Panc1 (cell line): Measurements from ENCODE around the gene TCF7. TPM values are rescaled to one million over a fixed set of nuclear protein-coding genes. Genes with fewer than 3 reads are reported as not detected.

Experiments used
- ATAC-seq: fragments of 200-7000 bp; cut with Tn5 transposase; 2 replicates; pipeline ENCODE4 v1.9.1; 2020; ENCODE audit warnings: mild to moderate bottlenecking, moderate library complexity
- BruUV-seq: library from RNA; stranded (reverse); fragments of 400-500 nt; replicated peaks from 2 replicates; lab custom pipeline; 2021; lab: Mats Ljungman, UMichigan
- CTCF ChIA-PET: fragments of 300-600 bp; sonication (Branson Sonifier 250); formaldehyde crosslinking; loops from one replicate; lab custom pipeline; 2022; ENCODE audit warnings: antibody characterized with exemption; lab: Charles Lee
- POLR2A ChIA-PET: fragments of 300-600 bp; sonication (Branson Sonifier 250); formaldehyde crosslinking; loops from one replicate; lab custom pipeline; 2022; ENCODE audit warnings: antibody characterized with exemption; lab: Charles Lee
- DNase-seq: peaks from one replicate; pipeline ENCODE4 v3.0.0-alpha.2; 2010; ENCODE audit warnings: low read depth, low spot score
- H3K27ac ChIP-seq: 2 replicates; pipeline ENCODE4 v1.5.1; 2011; ENCODE audit warnings: mild to moderate bottlenecking, low read length, inconsistent platforms
- H3K27me3 ChIP-seq: fragments of 200-500 bp; sonication (Bioruptor generic); 2 replicates; pipeline ENCODE4 v1.6.0; 2014; ENCODE audit warnings: low read length, inconsistent platforms; ENCODE audit not compliant: control insufficient read depth, insufficient read depth
- H3K36me3 ChIP-seq: fragments of 200-500 bp; sonication (Bioruptor generic); 2 replicates; pipeline ENCODE4 v1.5.1; 2014; ENCODE audit warnings: inconsistent platforms, mild to moderate bottlenecking, low read length, moderate library complexity; ENCODE audit not compliant: control insufficient read depth, insufficient read depth
- H3K4me1 ChIP-seq: 2 replicates; pipeline ENCODE4 v1.5.1; 2011; ENCODE audit warnings: inconsistent platforms, mild to moderate bottlenecking, low read length, moderate library complexity; ENCODE audit not compliant: control insufficient read depth, insufficient read depth
- H3K4me3 ChIP-seq, 2 experiments: 2 replicates each; pipeline ENCODE4 v1.5.1; 2011 to 2012; ENCODE audit warnings: low read depth in 2 of 2, low read length in 2 of 2, mild to moderate bottlenecking in 2 of 2, inconsistent platforms in 1 of 2, moderate library complexity in 1 of 2
- H3K9me3 ChIP-seq: fragments of 200-500 bp; sonication (Bioruptor generic); 2 replicates; pipeline ENCODE4 v1.5.1; 2014; ENCODE audit warnings: low read depth, mild to moderate bottlenecking, inconsistent platforms, low read length, moderate library complexity; ENCODE audit not compliant: control insufficient read depth, insufficient read depth
- POLR2AphosphoS5 ChIP-seq: IDR thresholded peaks from 2 replicates; pipeline ENCODE4 v1.6.1; 2012; ENCODE audit warnings: mild to moderate bottlenecking, low read depth, low read length, moderate library complexity
- SIN3A ChIP-seq: IDR thresholded peaks from 2 replicates; pipeline ENCODE4 v1.6.1; 2012; ENCODE audit warnings: low read depth, mild to moderate bottlenecking, low read length, moderate library complexity, borderline replicate concordance; ENCODE audit not compliant: insufficient read depth
- TCF7L2 ChIP-seq: IDR thresholded peaks from 2 replicates; pipeline ENCODE4 v1.6.1; 2011; ENCODE audit warnings: mild to moderate bottlenecking, low read depth, low read length, inconsistent platforms
- in situ Hi-C: cut with HindIII; loops from 2 replicates; pipeline ENCODE4 v1.10.0; 2016; ENCODE audit warnings: low sequenced_read_pairs, low pct_unique_long_range_greater_than_20kb
- intact Hi-C: fragments of 100-400 bp; cut with micrococcal nuclease; formaldehyde crosslinking; loops from one replicate; pipeline ENCODE4 v1.10.0; 2022; ENCODE audit not compliant: unreplicated experiment
- total RNA-seq: library from RNA; stranded (reverse); gene quantifications from one replicate; pipeline ENCODE4 v1.2.1, GENCODE V29; 2021; ENCODE audit not compliant: unreplicated experiment
- TF ChIP-seq, protein P1 (sequence below), 2 experiments: IDR thresholded peaks; 2 replicates each; pipeline ENCODE4 v1.6.1; 2011 to 2012; ENCODE audit warnings: low read depth in 2 of 2, control low read depth in 1 of 2, low read length in 1 of 2, mild to moderate bottlenecking in 1 of 2, moderate library complexity in 1 of 2; ENCODE audit not compliant: insufficient read depth in 1 of 2
- TF ChIP-seq, protein P2 (sequence below): fragments of 450-650 bp; IDR thresholded peaks from 2 replicates; pipeline ENCODE4 v1.5.1; 2017; ENCODE audit warnings: mild to moderate bottlenecking

The TCF7 gene
- total RNA-seq, 1 experiment from 2014 or later, result 24.0 TPM

DNA sequence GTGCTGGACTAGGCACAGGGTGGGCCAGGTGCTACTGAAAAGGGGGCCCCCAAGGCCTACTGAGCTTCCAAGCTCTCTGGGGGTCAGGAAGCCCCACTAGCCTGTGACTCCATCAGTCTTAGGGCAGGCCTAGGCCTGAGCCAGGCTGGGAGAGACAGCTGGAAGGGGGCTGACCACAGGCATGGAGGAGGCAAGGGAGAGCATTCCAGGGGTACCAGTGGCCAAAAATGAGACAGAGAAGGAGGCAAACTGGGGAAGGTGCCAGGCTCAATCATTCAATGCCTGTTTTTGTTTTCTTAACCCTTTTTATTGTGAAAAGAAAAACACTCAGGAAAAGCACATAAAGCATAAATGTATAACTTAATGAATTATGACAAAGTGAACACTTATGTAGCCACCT, 26.2 kb upstream of the TCF7 start:
- CTCF ChIA-PET, result no interaction called here
- Histone ChIP-seq H3K4me1 (peaks cover 16% of the 10 kb centered on the region), H3K4me3 (no peak overlapping the region), H3K27ac (no peak overlapping the region), H3K36me3 (no peaks in the 10 kb centered on the region), H3K9me3 (no peaks in the 10 kb centered on the region), H3K27me3 (no peaks in the 10 kb centered on the region)
- POLR2A ChIA-PET, result interaction anchor here (0.5 kb wide), 1 partner anchor 1057 kb away, joined by 3 read pairs; no protein-coding TSS in a partner anchor
- intact Hi-C loops (no loop called here), in situ Hi-C loops (no loop called here)
- ATAC-seq (no peak), DNase-seq (no peak)
- no TSS peak for BruUV-seq
- TF ChIP-seq POLR2AphosphoS5, result no peak
- TF ChIP-seq, protein P1, sequence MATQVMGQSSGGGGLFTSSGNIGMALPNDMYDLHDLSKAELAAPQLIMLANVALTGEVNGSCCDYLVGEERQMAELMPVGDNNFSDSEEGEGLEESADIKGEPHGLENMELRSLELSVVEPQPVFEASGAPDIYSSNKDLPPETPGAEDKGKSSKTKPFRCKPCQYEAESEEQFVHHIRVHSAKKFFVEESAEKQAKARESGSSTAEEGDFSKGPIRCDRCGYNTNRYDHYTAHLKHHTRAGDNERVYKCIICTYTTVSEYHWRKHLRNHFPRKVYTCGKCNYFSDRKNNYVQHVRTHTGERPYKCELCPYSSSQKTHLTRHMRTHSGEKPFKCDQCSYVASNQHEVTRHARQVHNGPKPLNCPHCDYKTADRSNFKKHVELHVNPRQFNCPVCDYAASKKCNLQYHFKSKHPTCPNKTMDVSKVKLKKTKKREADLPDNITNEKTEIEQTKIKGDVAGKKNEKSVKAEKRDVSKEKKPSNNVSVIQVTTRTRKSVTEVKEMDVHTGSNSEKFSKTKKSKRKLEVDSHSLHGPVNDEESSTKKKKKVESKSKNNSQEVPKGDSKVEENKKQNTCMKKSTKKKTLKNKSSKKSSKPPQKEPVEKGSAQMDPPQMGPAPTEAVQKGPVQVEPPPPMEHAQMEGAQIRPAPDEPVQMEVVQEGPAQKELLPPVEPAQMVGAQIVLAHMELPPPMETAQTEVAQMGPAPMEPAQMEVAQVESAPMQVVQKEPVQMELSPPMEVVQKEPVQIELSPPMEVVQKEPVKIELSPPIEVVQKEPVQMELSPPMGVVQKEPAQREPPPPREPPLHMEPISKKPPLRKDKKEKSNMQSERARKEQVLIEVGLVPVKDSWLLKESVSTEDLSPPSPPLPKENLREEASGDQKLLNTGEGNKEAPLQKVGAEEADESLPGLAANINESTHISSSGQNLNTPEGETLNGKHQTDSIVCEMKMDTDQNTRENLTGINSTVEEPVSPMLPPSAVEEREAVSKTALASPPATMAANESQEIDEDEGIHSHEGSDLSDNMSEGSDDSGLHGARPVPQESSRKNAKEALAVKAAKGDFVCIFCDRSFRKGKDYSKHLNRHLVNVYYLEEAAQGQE (IDR thresholded peaks at IDR 0.05; ENCODE audit: insufficient read depth in 1 of 2, low read depth in 2 of 2, low read length in 1 of 2), result no peak

DNA sequence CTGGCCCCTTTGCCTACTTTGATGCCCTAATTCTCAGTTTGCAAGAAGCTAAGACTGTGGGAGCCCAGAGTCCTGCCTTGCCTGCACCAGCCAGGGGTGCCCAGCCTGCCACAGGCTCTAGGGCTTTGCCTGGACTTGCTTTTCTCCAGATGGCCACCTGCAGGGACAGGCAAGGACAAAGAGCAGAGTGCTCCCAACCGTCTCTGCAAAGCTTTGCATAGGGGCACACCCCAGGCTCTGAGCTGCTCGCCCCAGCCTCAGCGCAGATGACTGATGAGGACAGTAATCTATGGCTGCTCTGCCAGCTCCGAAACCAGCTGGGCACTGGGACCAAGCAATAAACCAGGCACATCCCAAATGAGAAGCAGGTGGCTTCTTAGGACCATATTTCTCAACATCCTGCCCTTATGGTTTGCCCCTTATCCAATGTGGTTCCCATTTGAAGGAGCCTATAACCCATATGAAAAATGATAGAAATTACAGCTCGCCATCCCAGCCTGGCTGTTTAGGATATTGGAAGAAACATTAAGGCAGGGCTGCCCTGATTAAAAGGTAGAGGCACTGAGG, 25.4 kb upstream of the TCF7 start:
- H3K4me3 ChIP-seq, result no peak overlapping the region
- no peaks in the 10 kb centered on the region for H3K36me3 ChIP-seq
- H3K9me3 ChIP-seq, result no peaks in the 10 kb centered on the region
- ATAC-seq, result no peak
- H3K27ac ChIP-seq, result no peak overlapping the region
- DNase-seq, result no peak
- BruUV-seq, result no TSS peak
- peaks cover 21% of the 10 kb centered on the region for H3K4me1 ChIP-seq
- TF ChIP-seq SIN3A (no peak), POLR2AphosphoS5 (no peak), TCF7L2 (no peak)
- TF ChIP-seq, protein P2, sequence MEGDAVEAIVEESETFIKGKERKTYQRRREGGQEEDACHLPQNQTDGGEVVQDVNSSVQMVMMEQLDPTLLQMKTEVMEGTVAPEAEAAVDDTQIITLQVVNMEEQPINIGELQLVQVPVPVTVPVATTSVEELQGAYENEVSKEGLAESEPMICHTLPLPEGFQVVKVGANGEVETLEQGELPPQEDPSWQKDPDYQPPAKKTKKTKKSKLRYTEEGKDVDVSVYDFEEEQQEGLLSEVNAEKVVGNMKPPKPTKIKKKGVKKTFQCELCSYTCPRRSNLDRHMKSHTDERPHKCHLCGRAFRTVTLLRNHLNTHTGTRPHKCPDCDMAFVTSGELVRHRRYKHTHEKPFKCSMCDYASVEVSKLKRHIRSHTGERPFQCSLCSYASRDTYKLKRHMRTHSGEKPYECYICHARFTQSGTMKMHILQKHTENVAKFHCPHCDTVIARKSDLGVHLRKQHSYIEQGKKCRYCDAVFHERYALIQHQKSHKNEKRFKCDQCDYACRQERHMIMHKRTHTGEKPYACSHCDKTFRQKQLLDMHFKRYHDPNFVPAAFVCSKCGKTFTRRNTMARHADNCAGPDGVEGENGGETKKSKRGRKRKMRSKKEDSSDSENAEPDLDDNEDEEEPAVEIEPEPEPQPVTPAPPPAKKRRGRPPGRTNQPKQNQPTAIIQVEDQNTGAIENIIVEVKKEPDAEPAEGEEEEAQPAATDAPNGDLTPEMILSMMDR, result no peak
- TF ChIP-seq, protein P1 (IDR thresholded peaks at IDR 0.05; ENCODE audit: insufficient read depth in 1 of 2, low read depth in 2 of 2, low read length in 1 of 2), result no peak
- no peaks in the 10 kb centered on the region for H3K27me3 ChIP-seq
- intact Hi-C loops (no loop called here), in situ Hi-C loops (no loop called here)
- ChIA-PET CTCF (no interaction called here), POLR2A (no interaction called here)
